Fibroblast of lung (primary cell): ENCODE results near the gene EFNA5.

Experiments used
- EZH2 ChIP-seq: IDR thresholded peaks from 2 replicates; pipeline ENCODE4 v1.5.1; 2012; ENCODE audit warnings: low read length, control low read depth, mild to moderate bottlenecking; ENCODE audit errors: missing control alignments
- TF ChIP-seq, protein P1 (sequence below), 2 donors: IDR thresholded peaks in 1 of 2; conservative IDR thresholded peaks in 1 of 2; 1 replicate in 1 of 2; 2 replicates in 1 of 2; pipeline ENCODE4 v1.5.1; 2011 to 2012; ENCODE audit warnings: low read length in 2 of 2, control low read depth in 1 of 2, inconsistent platforms in 1 of 2, low read depth in 1 of 2, mild to moderate bottlenecking in 1 of 2

DNA sequence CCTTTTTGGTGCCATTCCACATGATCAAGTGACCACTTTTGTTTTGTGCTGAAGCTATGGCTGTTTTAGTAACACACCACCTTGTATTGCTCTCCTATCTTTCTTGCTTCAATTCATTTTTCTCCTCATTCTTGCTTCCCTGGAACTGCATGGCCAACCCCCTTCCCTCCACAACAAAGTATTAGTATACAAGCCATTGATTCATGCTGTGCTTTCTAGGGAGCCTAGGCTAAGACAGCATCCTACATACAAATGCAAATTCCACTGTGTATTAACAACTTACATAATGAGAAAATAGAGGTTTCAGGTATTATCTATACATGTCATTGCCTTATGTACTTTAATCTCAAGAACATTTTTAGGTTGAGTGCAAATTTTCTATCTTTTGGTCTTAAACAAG is 141.1 kb downstream of the EFNA5 start:
- TF ChIP-seq, protein P1, sequence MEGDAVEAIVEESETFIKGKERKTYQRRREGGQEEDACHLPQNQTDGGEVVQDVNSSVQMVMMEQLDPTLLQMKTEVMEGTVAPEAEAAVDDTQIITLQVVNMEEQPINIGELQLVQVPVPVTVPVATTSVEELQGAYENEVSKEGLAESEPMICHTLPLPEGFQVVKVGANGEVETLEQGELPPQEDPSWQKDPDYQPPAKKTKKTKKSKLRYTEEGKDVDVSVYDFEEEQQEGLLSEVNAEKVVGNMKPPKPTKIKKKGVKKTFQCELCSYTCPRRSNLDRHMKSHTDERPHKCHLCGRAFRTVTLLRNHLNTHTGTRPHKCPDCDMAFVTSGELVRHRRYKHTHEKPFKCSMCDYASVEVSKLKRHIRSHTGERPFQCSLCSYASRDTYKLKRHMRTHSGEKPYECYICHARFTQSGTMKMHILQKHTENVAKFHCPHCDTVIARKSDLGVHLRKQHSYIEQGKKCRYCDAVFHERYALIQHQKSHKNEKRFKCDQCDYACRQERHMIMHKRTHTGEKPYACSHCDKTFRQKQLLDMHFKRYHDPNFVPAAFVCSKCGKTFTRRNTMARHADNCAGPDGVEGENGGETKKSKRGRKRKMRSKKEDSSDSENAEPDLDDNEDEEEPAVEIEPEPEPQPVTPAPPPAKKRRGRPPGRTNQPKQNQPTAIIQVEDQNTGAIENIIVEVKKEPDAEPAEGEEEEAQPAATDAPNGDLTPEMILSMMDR (conservative IDR thresholded peaks at IDR 0.05 in 1 of 2, IDR thresholded peaks at IDR 0.05 in 1 of 2; ENCODE audit: low read depth in 1 of 2, low read length in 2 of 2), result no peak
- no peak for TF ChIP-seq EZH2
